ENCODE measurements around the gene PDK2.

DNA sequence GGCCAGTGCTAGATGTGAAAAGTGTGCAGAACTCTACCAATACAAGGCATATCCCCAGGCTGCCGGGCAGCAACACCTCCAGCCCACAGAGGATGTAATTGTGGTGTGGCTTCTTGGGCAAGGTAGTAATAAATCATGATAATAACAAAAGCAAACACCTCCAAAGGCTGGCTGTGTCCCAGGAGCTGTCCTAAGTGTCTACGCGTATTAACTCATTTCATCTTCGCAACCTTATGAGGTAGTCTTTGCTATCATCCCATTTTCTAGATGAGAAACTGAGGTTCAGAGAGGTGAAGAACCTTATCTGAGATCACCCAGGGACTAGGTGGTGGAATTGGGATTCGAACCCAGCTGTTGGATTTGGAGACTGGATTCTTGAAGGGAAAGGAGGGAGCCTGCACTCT lies 5.3 kb downstream of the PDK2 start:
- TF ChIP-seq EZH2 (optimal IDR thresholded peaks at IDR 0.05; ENCODE audit: low read depth, low read length) = no peak
- TF ChIP-seq, protein P1, sequence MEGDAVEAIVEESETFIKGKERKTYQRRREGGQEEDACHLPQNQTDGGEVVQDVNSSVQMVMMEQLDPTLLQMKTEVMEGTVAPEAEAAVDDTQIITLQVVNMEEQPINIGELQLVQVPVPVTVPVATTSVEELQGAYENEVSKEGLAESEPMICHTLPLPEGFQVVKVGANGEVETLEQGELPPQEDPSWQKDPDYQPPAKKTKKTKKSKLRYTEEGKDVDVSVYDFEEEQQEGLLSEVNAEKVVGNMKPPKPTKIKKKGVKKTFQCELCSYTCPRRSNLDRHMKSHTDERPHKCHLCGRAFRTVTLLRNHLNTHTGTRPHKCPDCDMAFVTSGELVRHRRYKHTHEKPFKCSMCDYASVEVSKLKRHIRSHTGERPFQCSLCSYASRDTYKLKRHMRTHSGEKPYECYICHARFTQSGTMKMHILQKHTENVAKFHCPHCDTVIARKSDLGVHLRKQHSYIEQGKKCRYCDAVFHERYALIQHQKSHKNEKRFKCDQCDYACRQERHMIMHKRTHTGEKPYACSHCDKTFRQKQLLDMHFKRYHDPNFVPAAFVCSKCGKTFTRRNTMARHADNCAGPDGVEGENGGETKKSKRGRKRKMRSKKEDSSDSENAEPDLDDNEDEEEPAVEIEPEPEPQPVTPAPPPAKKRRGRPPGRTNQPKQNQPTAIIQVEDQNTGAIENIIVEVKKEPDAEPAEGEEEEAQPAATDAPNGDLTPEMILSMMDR (IDR thresholded peaks at IDR 0.05; ENCODE audit: low read length) = no peak
